NB4 (cell line): ENCODE measurements around the gene DPEP3.

Source experiments
- MYC ChIP-seq: IDR thresholded peaks from 2 replicates; pipeline ENCODE4 v1.6.1; 2011; ENCODE audit warnings: low read depth, low read length
- POLR2A ChIP-seq: IDR thresholded peaks from 2 replicates; pipeline ENCODE4 v1.6.1; 2011; ENCODE audit warnings: mild to moderate bottlenecking; ENCODE audit not compliant: insufficient read length; ENCODE audit errors: extremely low read depth
- TF ChIP-seq, protein P1 (sequence below): IDR thresholded peaks from one replicate; pipeline ENCODE4 v1.5.1; 2012; ENCODE audit warnings: low read depth, low read length
- TF ChIP-seq, protein P2 (sequence below): IDR thresholded peaks from 2 replicates; pipeline ENCODE4 v1.6.1; 2011; ENCODE audit warnings: low read depth, low read length

DNA sequence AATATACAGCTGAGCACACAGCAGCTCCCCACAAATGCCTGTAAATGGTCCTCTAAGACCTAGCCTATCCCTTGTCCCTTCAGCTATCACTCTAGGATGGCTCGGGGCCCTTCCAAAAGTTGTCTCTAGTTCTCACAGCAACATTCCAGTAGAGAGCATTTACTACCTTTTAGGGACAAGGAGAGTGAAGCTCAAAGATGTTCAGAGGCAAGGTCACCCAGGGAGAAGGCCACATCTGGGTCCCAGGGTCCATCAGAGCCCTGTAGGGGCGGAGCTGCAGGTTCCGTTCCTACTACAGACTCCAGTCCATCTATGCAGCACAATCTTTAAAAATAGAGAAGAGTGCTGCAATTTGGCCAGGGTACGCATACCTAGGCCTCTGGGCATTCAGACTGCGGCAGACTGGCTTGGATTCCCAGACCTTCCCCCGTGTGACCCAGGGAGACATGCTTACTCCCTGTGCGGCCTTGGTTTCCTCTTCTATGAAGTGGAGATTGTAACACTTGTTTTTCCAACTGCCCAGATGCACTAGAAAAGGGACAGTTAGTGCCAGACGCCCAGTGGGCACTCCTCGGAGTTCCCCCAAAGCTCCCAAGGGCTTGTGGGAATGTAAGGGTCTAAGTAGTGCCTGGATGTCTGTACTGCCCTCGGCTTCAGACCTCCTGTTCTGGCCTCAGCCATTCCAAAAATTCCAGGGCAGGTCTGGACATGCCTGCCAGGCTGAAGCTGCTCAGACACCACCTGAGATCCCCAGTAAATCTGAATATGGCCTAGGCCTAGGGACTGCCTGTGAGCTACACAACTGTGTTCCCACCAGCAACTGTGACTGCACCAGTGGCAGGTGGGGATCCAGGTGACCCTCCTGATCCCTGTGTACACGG, 14.4 kb downstream of the DPEP3 start:
- TF ChIP-seq, protein P1, sequence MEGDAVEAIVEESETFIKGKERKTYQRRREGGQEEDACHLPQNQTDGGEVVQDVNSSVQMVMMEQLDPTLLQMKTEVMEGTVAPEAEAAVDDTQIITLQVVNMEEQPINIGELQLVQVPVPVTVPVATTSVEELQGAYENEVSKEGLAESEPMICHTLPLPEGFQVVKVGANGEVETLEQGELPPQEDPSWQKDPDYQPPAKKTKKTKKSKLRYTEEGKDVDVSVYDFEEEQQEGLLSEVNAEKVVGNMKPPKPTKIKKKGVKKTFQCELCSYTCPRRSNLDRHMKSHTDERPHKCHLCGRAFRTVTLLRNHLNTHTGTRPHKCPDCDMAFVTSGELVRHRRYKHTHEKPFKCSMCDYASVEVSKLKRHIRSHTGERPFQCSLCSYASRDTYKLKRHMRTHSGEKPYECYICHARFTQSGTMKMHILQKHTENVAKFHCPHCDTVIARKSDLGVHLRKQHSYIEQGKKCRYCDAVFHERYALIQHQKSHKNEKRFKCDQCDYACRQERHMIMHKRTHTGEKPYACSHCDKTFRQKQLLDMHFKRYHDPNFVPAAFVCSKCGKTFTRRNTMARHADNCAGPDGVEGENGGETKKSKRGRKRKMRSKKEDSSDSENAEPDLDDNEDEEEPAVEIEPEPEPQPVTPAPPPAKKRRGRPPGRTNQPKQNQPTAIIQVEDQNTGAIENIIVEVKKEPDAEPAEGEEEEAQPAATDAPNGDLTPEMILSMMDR: no peak
- no peak for TF ChIP-seq POLR2A
- TF ChIP-seq, protein P2, sequence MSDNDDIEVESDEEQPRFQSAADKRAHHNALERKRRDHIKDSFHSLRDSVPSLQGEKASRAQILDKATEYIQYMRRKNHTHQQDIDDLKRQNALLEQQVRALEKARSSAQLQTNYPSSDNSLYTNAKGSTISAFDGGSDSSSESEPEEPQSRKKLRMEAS: no peak
- no peak for TF ChIP-seq MYC
